ENCODE results near the gene MCHR2. TPM values are rescaled to one million over a fixed set of nuclear protein-coding genes. Genes with fewer than 3 reads are reported as not detected.

Gene MCHR2
- total and polyA plus RNA-seq, 8 donors: not detected

DNA sequence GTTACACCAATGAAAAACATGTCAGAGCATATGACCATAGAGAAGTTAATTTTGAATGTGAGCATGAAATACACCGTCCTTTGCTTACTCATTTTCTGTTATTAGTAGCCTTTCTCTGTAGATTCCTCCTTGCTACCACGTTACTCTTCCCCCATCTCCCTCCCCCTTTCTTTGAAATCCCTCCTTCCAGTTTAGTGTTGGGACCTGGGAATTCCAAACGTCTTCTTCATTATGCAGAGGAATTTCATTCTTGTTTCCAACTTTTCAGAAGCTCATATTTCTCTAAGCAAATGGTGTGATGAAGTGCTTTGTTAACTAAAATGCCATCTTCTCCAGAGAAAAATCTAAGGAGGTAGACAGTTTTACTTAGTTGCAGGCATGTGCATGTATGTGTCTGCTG, 122.4 kb downstream of the MCHR2 start:
- H3K4me1 ChIP-seq: no peaks in the 10 kb centered on the region
- H3K27ac ChIP-seq: no peak overlapping the region
- DNase-seq (no peak), ATAC-seq (no peak)
- H3K4me3 ChIP-seq: no peak overlapping the region
- peaks cover 0 to 21% of the 10 kb centered on the region in 2 donors for H3K27me3 ChIP-seq
- no peaks in the 10 kb centered on the region for H3K36me3 ChIP-seq
- intact Hi-C loops (cut with DNase I): loop anchor here in 1 of 2 donors (10.0 kb wide), 2 partner anchors 123 to 233 kb away; partner anchors contain the start of gene MCHR2
- TF ChIP-seq, protein P1, sequence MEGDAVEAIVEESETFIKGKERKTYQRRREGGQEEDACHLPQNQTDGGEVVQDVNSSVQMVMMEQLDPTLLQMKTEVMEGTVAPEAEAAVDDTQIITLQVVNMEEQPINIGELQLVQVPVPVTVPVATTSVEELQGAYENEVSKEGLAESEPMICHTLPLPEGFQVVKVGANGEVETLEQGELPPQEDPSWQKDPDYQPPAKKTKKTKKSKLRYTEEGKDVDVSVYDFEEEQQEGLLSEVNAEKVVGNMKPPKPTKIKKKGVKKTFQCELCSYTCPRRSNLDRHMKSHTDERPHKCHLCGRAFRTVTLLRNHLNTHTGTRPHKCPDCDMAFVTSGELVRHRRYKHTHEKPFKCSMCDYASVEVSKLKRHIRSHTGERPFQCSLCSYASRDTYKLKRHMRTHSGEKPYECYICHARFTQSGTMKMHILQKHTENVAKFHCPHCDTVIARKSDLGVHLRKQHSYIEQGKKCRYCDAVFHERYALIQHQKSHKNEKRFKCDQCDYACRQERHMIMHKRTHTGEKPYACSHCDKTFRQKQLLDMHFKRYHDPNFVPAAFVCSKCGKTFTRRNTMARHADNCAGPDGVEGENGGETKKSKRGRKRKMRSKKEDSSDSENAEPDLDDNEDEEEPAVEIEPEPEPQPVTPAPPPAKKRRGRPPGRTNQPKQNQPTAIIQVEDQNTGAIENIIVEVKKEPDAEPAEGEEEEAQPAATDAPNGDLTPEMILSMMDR (IDR thresholded peaks at IDR 0.05): no peak
- no peaks in the 10 kb centered on the region for H3K9me3 ChIP-seq
